ENCODE data around the gene TBX10. TPM values are rescaled to one million over a fixed set of nuclear protein-coding genes. Genes with fewer than 3 reads are reported as not detected.
"Not testable (repeated sequence)": the region's sequence is repeated elsewhere in the genome, so short reads cannot be mapped to it uniquely, and the experiment has no call there.

TBX10 gene
- total RNA-seq, 1 donor from 2014 or later = 0.14 TPM

- no peak for DNase-seq (ENCODE audit: low spot score)
Observed at GRCh38 chr11:67599149-67599548, 40.4 kb downstream of the TBX10 start.

- DNase-seq (ENCODE audit: low spot score) = not testable (repeated sequence)
Observed at GRCh38 chr11:67597963-67598362, 41.6 kb downstream of the TBX10 start.

DNA sequence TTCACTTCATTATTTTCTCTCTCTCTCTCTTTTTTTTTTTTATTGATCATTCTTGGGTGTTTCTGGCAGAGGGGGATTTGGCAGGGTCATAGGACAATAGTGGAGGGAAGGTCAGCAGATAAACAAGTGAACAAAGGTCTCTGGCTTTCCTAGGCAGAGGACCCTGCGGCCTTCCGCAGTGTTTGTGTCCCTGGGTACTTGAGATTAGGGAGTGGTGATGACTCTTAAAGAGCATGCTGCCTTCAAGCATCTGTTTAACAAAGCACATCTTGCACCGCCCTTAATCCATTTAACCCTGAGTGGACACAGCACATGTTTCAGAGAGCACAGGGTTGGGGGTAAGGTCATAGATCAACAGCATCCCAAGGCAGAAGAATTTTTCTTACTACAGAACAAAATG is 42.1 kb downstream of the TBX10 start:
- not testable (repeated sequence) for DNase-seq (ENCODE audit: low spot score)

DNA sequence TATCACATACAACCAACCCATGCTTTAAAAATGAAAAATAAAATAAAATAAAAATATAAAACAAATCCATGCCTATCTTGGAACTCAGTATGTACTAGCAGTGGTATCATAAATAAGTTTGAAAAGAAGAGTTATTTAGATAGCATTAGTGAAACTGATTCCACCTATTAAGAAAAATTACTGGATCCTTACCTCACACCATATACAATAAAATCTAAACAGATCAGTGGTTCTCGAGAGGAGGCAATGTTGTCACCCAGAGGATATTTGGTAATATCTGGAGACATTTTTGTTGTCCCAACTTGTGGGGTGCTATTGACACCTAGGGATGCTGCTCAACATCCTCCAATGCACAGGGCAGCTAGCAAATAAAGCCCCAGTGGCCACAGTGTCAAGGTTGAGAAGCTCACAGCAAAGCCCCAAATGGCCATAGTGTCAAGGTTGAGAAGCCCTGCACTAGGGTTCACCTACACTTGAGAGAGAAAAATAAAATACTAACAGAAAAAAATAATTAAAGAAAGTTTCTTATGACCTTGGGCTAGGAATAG is 42.7 kb downstream of the TBX10 start:
- DNase-seq (ENCODE audit: low spot score) = no peak

GRCh38 chr11:67594480-67594879 is 45.1 kb downstream of the TBX10 start:
- DNase-seq (ENCODE audit: low spot score) = no peak

DNA sequence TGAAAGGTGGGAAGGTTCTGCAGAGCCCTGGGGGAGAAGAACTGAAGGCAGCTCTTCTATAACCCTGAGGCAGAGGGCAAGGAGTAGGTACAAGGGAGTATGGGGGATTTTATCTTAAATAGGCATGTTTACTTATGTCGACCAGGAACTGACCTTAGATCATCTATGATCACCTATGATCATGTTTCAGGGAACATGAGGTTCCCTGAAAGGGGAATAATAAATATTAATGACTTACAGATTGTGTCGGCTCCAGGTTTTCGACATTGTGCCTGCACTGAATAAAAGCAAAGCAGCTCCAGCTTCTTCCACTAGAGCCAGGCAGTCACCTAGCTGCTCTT is 46.0 kb downstream of the TBX10 start:
- no peak for DNase-seq (ENCODE audit: low spot score)

DNA sequence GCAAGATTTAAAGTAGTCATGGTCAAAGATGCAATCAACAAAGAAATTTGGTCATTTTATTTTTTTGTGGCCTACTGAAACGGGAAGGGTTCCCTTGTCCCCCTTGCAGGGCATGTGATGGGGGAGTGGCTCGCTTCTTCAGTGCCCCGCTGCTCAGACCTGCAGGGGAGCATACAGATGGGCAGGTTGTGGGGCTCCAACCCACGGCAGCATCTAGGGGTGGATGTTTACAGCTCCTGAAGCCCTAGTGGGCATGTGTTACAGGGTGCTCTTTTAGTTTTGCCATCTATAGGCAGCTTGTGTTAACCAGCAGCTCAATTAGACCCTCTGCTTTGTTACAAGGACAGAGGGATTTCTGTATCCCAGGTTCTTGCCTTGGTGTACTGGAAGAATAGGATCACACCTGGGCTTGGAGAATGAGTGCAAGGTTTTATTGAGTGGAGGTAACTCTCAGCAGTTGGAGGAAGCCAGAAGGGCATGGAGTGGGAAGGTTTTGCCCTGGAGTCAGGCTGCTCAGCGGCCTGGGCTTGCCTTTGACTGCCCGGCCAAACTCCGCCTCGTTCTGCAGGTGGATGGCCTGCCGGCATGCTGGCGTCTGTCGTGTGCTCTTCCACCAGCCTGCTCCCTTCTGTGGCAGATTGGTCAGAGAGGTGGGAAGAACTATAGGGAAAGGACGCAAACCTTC is 46.5 kb downstream of the TBX10 start:
- DNase-seq (ENCODE audit: low spot score) = no peak

DNA sequence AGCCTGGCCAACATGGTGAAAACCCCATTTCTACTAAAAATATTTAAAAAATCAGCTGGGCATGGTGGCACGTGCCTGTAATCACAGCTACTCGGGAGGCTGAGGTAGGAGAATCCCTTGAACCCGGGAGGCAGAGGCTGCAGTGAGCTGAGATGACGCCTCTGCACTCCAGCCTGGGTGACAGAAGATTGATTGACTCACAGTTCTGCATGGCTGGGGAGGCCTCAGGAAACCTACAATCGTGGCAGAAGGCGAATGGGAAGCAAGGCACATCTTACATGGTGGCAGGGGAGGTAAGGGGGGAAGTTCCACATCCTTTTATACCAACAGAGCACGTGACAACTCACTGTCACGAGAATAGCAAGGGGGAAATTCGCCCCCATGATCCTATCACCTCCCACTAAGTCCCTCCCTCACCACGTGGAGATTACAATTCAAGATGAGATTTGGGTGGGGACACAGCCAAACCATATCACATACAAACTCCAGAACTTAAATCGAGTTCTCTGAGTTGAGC is 50.6 kb downstream of the TBX10 start:
- not testable (repeated sequence) for DNase-seq (ENCODE audit: low spot score)

GRCh38 chr11:67588136-67588503 is 51.4 kb downstream of the TBX10 start:
- no peak for DNase-seq (ENCODE audit: low spot score)

- DNase-seq (ENCODE audit: low spot score) = no peak
Observed at GRCh38 chr11:67586568-67587250, 52.9 kb downstream of the TBX10 start.

DNA sequence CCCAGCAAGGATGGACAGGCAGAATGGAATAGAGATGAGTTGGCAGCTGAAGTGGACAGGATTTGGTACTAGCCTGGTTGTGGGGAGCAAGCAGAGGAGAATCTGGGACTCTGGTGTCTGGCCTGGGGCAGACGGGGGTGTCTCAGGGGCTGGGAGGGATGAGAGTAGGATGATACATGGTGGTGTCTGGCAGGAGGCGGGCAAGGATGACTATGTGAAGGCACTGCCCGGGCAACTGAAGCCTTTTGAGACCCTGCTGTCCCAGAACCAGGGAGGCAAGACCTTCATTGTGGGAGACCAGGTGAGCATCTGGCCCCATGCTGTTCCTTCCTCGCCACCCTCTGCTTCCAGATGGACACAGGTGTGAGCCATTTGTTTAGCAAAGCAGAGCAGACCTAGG is 53.7 kb downstream of the TBX10 start:
- DNase-seq (ENCODE audit: low spot score) = no peak

DNA sequence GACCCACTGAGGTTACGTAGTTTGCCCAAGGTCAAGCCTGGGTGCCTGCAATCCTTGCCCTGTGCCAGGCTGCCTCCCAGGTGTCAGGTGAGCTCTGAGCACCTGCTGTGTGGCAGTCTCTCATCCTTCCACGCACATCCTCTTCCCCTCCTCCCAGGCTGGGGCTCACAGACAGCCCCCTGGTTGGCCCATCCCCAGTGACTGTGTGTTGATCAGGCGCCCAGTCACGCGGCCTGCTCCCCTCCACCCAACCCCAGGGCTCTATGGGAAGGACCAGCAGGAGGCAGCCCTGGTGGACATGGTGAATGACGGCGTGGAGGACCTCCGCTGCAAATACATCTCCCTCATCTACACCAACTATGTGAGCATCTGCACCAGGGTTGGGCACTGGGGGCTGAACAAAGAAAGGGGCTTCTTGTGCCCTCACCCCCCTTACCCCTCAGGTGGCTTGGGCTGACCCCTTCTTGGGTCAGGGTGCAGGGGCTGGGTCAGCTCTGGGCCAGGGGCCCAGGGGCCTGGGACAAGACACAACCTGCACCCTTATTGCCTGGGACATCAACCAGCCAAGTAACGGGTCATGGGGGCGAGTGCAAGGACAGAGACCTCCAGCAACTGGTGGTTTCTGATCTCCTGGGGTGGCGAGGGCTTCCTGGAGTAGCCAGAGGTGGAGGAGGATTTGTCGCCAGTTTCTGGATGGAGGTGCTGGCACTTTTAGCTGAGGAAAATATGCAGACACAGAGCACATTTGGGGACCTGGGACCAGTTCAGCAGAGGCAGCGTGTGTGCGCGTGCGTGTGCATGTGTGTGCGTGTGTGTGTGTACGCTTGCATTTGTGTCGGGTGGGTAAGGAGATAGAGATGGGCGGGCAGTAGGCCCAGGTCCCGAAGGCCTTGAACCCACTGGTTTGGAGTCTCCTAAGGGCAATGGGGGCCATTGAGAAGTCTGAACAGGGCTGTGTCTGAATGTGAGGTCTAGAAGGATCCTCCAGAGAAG is 54.4 kb downstream of the TBX10 start:
- DNase-seq (ENCODE audit: low spot score) = no peak

- peak; percentile 79 for DNase-seq (ENCODE audit: low spot score)
Observed at GRCh38 chr11:67584205-67584880, 55.2 kb downstream of the TBX10 start.

GRCh38 chr11:67583247-67584204 is 56.0 kb downstream of the TBX10 start, which contains the start of gene GSTP1:
TSS of gene GSTP1 (plus strand) at chr11:67583812. CDS start at chr11:67583844, 32 bp downstream.
- peak; percentile 92 for DNase-seq (ENCODE audit: low spot score)

DNA sequence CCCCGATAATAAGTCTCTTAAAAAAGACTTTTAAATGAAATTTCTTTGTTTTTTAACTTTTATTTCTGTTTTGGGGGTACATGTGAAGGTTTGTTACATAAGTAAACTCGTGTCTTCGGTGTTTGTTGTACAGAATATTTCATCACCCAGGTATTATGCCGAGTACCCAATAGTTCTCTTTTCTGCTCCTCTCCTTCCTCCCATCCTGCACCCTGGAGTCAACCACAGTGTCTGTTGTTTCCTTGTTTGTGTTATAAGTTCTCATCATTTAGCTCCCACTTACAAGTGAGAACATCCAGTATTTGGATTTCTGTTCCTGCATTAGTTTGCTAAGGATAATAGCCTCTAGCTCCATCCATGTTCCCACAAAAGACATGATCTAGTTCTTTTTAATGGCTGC is 57.6 kb downstream of the TBX10 start:
- DNase-seq (ENCODE audit: low spot score) = no peak

GRCh38 chr11:67581469-67581868 is 58.1 kb downstream of the TBX10 start:
- peak; percentile 80 for DNase-seq (ENCODE audit: low spot score)
